Neural cell (in vitro differentiated cells): ENCODE measurements around the gene MVB12A.

Experiments
- EP300 ChIP-seq: fragments of 450-650 bp; conservative IDR thresholded peaks from 2 replicates; pipeline ENCODE4 v1.6.1; 2014; ENCODE audit warnings: antibody characterized with exemption, mild to moderate bottlenecking, moderate library complexity; ENCODE audit not compliant: poor library complexity, severe bottlenecking
- EZH2 ChIP-seq: fragments of 200-600, 300-800 bp; shearing (Covaris generic), sonication (generic); IDR thresholded peaks from 2 replicates; pipeline ENCODE4 v1.6.1; 2014; ENCODE audit warnings: antibody characterized with exemption, low read length, borderline replicate concordance, mild to moderate bottlenecking; ENCODE audit not compliant: insufficient read depth, poor library complexity, severe bottlenecking
- MXI1 ChIP-seq: fragments of 450-650 bp; conservative IDR thresholded peaks from 2 replicates; pipeline ENCODE4 v1.6.1; 2014; ENCODE audit warnings: antibody characterized with exemption, mild to moderate bottlenecking; ENCODE audit not compliant: poor library complexity, severe bottlenecking
- POLR2AphosphoS5 ChIP-seq: IDR thresholded peaks from 2 replicates; pipeline ENCODE4 v1.6.1; 2012
- SMC3 ChIP-seq: fragments of 450-650 bp; conservative IDR thresholded peaks from 2 replicates; pipeline ENCODE4 v1.6.1; 2014; ENCODE audit warnings: antibody characterized with exemption, mild to moderate bottlenecking, moderate library complexity; ENCODE audit not compliant: poor library complexity
- TF ChIP-seq, protein P1 (sequence below): fragments of 450-650 bp; IDR thresholded peaks from 2 replicates; pipeline ENCODE4 v1.5.1; 2014; ENCODE audit warnings: antibody characterized with exemption, mild to moderate bottlenecking, moderate library complexity; ENCODE audit not compliant: poor library complexity, severe bottlenecking

- TF ChIP-seq, protein P1, sequence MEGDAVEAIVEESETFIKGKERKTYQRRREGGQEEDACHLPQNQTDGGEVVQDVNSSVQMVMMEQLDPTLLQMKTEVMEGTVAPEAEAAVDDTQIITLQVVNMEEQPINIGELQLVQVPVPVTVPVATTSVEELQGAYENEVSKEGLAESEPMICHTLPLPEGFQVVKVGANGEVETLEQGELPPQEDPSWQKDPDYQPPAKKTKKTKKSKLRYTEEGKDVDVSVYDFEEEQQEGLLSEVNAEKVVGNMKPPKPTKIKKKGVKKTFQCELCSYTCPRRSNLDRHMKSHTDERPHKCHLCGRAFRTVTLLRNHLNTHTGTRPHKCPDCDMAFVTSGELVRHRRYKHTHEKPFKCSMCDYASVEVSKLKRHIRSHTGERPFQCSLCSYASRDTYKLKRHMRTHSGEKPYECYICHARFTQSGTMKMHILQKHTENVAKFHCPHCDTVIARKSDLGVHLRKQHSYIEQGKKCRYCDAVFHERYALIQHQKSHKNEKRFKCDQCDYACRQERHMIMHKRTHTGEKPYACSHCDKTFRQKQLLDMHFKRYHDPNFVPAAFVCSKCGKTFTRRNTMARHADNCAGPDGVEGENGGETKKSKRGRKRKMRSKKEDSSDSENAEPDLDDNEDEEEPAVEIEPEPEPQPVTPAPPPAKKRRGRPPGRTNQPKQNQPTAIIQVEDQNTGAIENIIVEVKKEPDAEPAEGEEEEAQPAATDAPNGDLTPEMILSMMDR = no peak
- TF ChIP-seq EP300 (no peak), EZH2 (no peak), SMC3 (no peak), MXI1 (no peak), POLR2AphosphoS5 (no peak)
These were observed 53.2 kb downstream of the MVB12A start for GRCh38 chr19:17473041-17473440.
